OCI-LY7 (cell line): ENCODE data around the gene DCDC2C. TPM values are rescaled to one million over a fixed set of nuclear protein-coding genes. Genes with fewer than 3 reads are reported as not detected.

Source experiments
- BruUV-seq: library from RNA; stranded (reverse); fragments of 400-500 nt; replicated peaks from 2 replicates; lab custom pipeline; 2021; lab: Mats Ljungman, UMichigan
- CTCF ChIA-PET: fragments of 300-600 bp; sonication (Branson Sonifier 250); formaldehyde crosslinking; loops from one replicate; lab custom pipeline; 2022; ENCODE audit warnings: antibody characterized with exemption; ENCODE audit not compliant: unreplicated experiment; lab: Charles Lee
- POLR2A ChIA-PET: fragments of 300-600 bp; sonication (Branson Sonifier 250); formaldehyde crosslinking; loops from one replicate; lab custom pipeline; 2022; ENCODE audit warnings: antibody characterized with exemption; lab: Charles Lee
- DNase-seq: peaks from one replicate; pipeline ENCODE4 v3.0.0-alpha.2; 2015; ENCODE audit warnings: low spot score
- H2AFZ ChIP-seq: fragments of 200-600 bp; sonication (generic), shearing (Covaris generic); 2 replicates; pipeline ENCODE4 v1.6.1; 2014; ENCODE audit warnings: mild to moderate bottlenecking, antibody characterized with exemption, low read length, moderate library complexity
- H3K27ac ChIP-seq: fragments of 200-600 bp; sonication (generic); 2 replicates; pipeline ENCODE4 v1.5.1; 2014; ENCODE audit warnings: mixed run types, low read depth, mild to moderate bottlenecking, moderate library complexity, low read length, inconsistent platforms; ENCODE audit not compliant: poor library complexity, severe bottlenecking
- H3K36me3 ChIP-seq: fragments of 200-600 bp; sonication (generic); 2 replicates; pipeline ENCODE4 v1.6.1; 2014; ENCODE audit warnings: mild to moderate bottlenecking, antibody characterized with exemption, low read length, moderate library complexity, mixed read lengths; ENCODE audit not compliant: insufficient read depth
- H3K4me1 ChIP-seq: fragments of 200-600 bp; sonication (generic); 2 replicates; pipeline ENCODE4 v1.5.1; 2014; ENCODE audit warnings: mild to moderate bottlenecking, low read length; ENCODE audit not compliant: insufficient read depth, poor library complexity, severe bottlenecking
- H3K4me2 ChIP-seq: fragments of 200-600 bp; sonication (generic); 2 replicates; pipeline ENCODE4 v1.6.1; 2014; ENCODE audit warnings: mild to moderate bottlenecking, low read length
- H3K4me3 ChIP-seq: fragments of 200-600 bp; sonication (generic); 2 replicates; pipeline ENCODE4 v1.5.1; 2014; ENCODE audit warnings: mild to moderate bottlenecking, low read depth, low read length; ENCODE audit not compliant: poor library complexity, severe bottlenecking
- H3K79me2 ChIP-seq: fragments of 200-600 bp; sonication (generic); 2 replicates; pipeline ENCODE4 v1.6.1; 2016; ENCODE audit warnings: low read depth, mild to moderate bottlenecking, low read length, moderate library complexity, mixed read lengths; ENCODE audit not compliant: insufficient read depth
- H3K9me2 ChIP-seq: fragments of 200-600 bp; sonication (generic); 2 replicates; pipeline ENCODE4 v1.6.1; 2016; ENCODE audit warnings: mild to moderate bottlenecking, low read length, mixed read lengths; ENCODE audit not compliant: insufficient read depth
- H3K9me3 ChIP-seq: fragments of 200-600 bp; sonication (generic); 2 replicates; pipeline ENCODE4 v1.6.1; 2014; ENCODE audit warnings: mild to moderate bottlenecking, mixed run types, low read length, mixed read lengths
- H4K20me1 ChIP-seq: fragments of 200-600 bp; sonication (generic); 2 replicates; pipeline ENCODE4 v1.6.1; 2014; ENCODE audit warnings: mild to moderate bottlenecking, antibody characterized with exemption, low read length, moderate library complexity, mixed read lengths; ENCODE audit not compliant: insufficient read depth
- EZH2phosphoT487 ChIP-seq: fragments of 200-600 bp; sonication (generic); IDR thresholded peaks from 2 replicates; pipeline ENCODE4 v1.6.1; 2018; ENCODE audit warnings: low read depth, borderline replicate concordance, mild to moderate bottlenecking, mixed run types, antibody characterized with exemption, low read length, moderate library complexity, mixed read lengths
- intact Hi-C: fragments of 100-400 bp; cut with micrococcal nuclease; formaldehyde crosslinking; loops from one replicate; pipeline ENCODE4 v1.10.0; 2022; ENCODE audit not compliant: unreplicated experiment
- total RNA-seq, 2 experiments: library from RNA; depleted of rRNA in 1 of 2; stranded (reverse); fragments of >200 nt in 1 of 2; shearing (Covaris generic) in 1 of 2; gene quantifications; 2 replicates each; pipeline ENCODE4 v1.2.3, GENCODE V29; 2014 to 2022
- TF ChIP-seq, protein P1 (sequence below): fragments of 200-600 bp; sonication (generic); conservative IDR thresholded peaks from 2 replicates; pipeline ENCODE4 v1.5.1; 2014; ENCODE audit warnings: mild to moderate bottlenecking, antibody characterized with exemption, low read length, moderate library complexity, mixed read lengths

DCDC2C gene
- total RNA-seq, 2 experiments from 2014 or later = not detected

GRCh38 chr2:3751251-3751650 lies 47.9 kb downstream of the DCDC2C start:
- Histone ChIP-seq H4K20me1 (no peaks in the 10 kb centered on the region), H3K4me2 (no peak overlapping the region), H3K27ac (no peak overlapping the region), H3K9me2 (no peaks in the 10 kb centered on the region), H3K4me1 (no peaks in the 10 kb centered on the region), H2AFZ (no peak overlapping the region), H3K36me3 (no peaks in the 10 kb centered on the region), H3K79me2 (no peaks in the 10 kb centered on the region), H3K9me3 (no peaks in the 10 kb centered on the region), H3K4me3 (no peak overlapping the region)
- TF ChIP-seq, protein P1, sequence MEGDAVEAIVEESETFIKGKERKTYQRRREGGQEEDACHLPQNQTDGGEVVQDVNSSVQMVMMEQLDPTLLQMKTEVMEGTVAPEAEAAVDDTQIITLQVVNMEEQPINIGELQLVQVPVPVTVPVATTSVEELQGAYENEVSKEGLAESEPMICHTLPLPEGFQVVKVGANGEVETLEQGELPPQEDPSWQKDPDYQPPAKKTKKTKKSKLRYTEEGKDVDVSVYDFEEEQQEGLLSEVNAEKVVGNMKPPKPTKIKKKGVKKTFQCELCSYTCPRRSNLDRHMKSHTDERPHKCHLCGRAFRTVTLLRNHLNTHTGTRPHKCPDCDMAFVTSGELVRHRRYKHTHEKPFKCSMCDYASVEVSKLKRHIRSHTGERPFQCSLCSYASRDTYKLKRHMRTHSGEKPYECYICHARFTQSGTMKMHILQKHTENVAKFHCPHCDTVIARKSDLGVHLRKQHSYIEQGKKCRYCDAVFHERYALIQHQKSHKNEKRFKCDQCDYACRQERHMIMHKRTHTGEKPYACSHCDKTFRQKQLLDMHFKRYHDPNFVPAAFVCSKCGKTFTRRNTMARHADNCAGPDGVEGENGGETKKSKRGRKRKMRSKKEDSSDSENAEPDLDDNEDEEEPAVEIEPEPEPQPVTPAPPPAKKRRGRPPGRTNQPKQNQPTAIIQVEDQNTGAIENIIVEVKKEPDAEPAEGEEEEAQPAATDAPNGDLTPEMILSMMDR = no peak
- POLR2A ChIA-PET = no interaction called here
- no peak for DNase-seq
- CTCF ChIA-PET = no interaction called here
- intact Hi-C loops = no loop called here
- no TSS peak for BruUV-seq

- TF ChIP-seq, protein P1 = no peak
- no peak for TF ChIP-seq EZH2phosphoT487
- Histone ChIP-seq H3K9me3 (no peaks in the 10 kb centered on the region), H3K9me2 (no peaks in the 10 kb centered on the region), H3K36me3 (no peaks in the 10 kb centered on the region), H2AFZ (no peak overlapping the region), H3K4me1 (no peaks in the 10 kb centered on the region), H4K20me1 (no peaks in the 10 kb centered on the region), H3K79me2 (no peaks in the 10 kb centered on the region), H3K4me3 (no peak overlapping the region), H3K4me2 (no peak overlapping the region), H3K27ac (no peak overlapping the region)
- no TSS peak for BruUV-seq
- ChIA-PET POLR2A (no interaction called here), CTCF (interaction anchor here (0.6 kb wide), 1 partner anchor 139 kb away, joined by 3 read pairs; no protein-coding TSS in a partner anchor)
- DNase-seq = no peak
- intact Hi-C loops = no loop called here
Observed at GRCh38 chr2:3751806-3752205, 48.4 kb downstream of the DCDC2C start.

GRCh38 chr2:3752376-3752775 lies 49.0 kb downstream of the DCDC2C start:
- no peak for DNase-seq
- Histone ChIP-seq H3K4me3 (no peak overlapping the region), H3K27ac (no peak overlapping the region), H3K4me1 (no peaks in the 10 kb centered on the region), H2AFZ (no peak overlapping the region), H4K20me1 (no peaks in the 10 kb centered on the region), H3K36me3 (no peaks in the 10 kb centered on the region), H3K9me3 (no peaks in the 10 kb centered on the region), H3K9me2 (no peaks in the 10 kb centered on the region), H3K79me2 (no peaks in the 10 kb centered on the region), H3K4me2 (no peak overlapping the region)
- CTCF ChIA-PET = interaction anchor here (0.6 kb wide), 1 partner anchor 138 kb away, joined by 3 read pairs; no protein-coding TSS in a partner anchor
- no TSS peak for BruUV-seq
- TF ChIP-seq EZH2phosphoT487 = no peak
- TF ChIP-seq, protein P1 = no peak
- intact Hi-C loops = no loop called here
- POLR2A ChIA-PET = interaction anchor here (0.7 kb wide), 1 partner anchor 50 kb away, joined by 3 read pairs; no protein-coding TSS in a partner anchor
